ENCODE data around the gene OR11G2.
"Not testable (repeated sequence)": the region's sequence is repeated elsewhere in the genome, so short reads cannot be mapped to it uniquely, and the experiment has no call there.

Gene OR11G2

DNA sequence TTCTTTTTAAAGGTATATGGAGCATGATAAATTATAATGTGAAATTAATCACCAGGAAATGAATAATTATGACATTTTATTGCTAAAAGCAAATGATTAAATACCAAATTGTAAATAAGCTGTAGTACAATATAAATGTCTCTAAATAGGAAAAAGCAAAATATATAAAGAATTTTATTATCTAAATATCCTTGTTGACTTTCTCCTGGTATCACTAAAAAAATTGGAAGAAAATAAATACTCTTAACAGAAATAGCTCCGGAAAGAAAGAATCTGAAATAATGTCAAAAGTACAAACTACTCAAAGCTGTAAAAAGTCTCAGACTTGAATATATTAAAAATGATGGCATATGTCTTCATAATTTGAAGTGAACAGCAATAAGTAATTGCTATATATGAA, 38.0 kb downstream of the OR11G2 start, which contains the start of gene OR11H7:
TSS of gene OR11H7 (plus strand) at position 301 of the 400 bp plus-strand sequence.
- no peak for DNase-seq

GRCh38 chr14:20235415-20235814, 44.7 kb downstream of the OR11G2 start:
- DNase-seq: not testable (repeated sequence)

DNA sequence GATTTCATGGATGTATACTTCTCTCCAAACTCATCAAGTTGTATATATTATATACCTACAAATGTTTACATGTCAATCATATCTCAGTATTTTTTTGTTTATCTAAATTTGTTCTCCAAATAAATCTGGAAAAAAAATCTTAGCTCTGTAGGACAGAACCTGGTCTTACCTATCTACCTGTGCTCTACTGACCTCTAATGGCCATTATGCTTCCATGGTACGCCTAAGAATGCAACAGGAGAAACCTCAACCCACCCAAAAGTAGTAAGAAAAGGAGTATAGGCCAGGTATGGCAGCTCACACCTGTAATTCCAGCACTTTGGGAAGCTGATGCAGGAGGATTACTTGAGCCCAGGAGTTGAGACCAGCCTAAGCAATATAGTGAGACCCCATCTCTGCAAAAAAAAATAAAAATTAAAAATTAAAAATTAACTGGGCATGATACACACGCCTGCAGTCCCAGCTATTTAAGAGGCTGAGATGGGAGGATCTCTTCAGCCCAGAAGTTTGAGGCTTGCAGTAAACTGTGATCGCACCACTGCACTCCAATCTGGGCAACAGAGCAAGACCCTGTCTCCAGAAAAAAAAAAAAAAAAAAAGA, 57.0 kb downstream of the OR11G2 start:
- no peak for DNase-seq
